ENCODE measurements around the gene CCND2.

CCND2 gene

GRCh38 chr12:4256043-4256826, 17.3 kb upstream of the CCND2 start:
- no peak for DNase-seq (ENCODE audit: low spot score)

- no peak for DNase-seq (ENCODE audit: low spot score)
Observed at GRCh38 chr12:4257442-4257841, 16.1 kb upstream of the CCND2 start.

GRCh38 chr12:4259099-4259498, 14.5 kb upstream of the CCND2 start:
- no peak for DNase-seq (ENCODE audit: low spot score)

- no peak for DNase-seq (ENCODE audit: low spot score)
Observed at GRCh38 chr12:4261655-4262054, 11.9 kb upstream of the CCND2 start.

DNA sequence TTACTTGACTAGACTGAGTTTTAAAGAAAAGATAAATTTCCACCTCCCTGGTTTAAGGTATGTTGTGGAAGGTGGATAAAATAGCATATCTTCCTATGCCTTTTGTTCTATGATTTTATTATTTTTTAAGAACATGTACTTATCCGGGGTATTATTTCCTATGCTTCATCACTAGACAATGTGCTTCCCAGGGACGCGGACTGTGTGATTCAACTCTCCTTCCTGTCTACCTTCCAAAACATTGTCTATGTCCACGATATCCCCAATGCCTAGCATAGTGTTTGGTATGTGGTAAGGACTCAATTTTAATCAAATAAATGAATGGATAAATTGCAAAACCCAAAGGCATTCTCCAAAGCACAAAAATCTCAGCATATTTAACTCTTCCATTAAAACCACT, 8.3 kb upstream of the CCND2 start:
- no peak for DNase-seq (ENCODE audit: low spot score)

DNA sequence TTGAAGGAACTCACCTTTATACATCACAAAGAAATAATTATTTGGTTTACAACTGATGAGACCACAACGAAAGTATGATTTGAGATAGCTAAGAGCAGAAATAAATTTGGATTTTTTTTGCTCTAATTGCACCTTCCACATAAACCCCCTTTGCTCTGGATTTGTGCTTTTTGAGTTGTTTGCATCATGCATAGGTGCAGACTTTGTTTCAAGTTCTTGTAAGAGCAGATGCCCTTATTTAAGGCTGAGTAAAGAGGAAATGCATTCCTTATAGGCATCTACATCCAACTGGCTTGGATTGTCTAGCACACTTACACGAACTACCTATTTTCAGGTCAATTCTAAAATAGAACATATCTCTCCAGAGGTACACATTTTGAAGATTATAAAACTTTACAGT, 6.6 kb upstream of the CCND2 start:
- no peak for DNase-seq (ENCODE audit: low spot score)

GRCh38 chr12:4267704-4268328, 5.7 kb upstream of the CCND2 start:
- no peak for DNase-seq (ENCODE audit: low spot score)

DNA sequence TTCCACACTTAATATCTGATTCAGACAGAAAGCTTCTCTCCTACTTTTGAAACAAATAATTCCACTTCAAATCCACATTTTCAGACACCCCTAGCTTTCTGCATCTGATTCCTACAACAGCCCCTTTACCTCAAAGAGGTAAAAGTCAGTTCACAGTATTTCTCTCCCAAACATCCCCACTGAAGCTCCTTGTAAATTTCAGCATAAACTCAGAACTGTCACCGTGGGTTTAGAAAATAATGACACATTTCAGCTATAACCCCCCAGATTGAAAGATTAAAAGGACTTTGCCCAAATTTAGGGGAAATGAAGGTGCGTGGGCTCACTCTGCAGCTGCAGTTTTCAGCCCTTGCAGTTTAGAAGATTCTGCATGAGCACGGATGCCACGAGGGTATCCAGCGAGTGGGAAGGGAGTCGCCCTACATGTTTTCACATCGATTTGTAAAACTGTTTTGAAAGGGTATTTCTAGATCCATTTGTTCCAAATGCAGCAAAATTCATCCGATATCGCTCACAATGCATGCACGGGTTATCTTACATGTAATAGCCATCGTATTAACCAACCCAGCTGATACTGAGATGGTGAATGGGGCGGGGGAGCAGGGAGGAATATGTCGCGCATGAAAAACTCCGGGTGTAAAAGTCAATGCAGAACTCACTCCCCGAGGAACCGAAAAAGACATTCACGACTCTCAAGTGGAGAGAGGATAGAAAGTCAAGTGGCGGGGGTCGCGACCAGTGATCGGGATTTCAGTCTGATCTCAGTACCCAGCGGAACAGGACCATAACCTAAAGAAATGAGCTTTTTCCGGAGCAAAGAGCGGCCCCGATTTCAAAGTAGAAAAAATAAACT, 5.0 kb upstream of the CCND2 start:
- no peak for DNase-seq (ENCODE audit: low spot score)

GRCh38 chr12:4269279-4269991, 4.1 kb upstream of the CCND2 start:
- no peak for DNase-seq (ENCODE audit: low spot score)

DNA sequence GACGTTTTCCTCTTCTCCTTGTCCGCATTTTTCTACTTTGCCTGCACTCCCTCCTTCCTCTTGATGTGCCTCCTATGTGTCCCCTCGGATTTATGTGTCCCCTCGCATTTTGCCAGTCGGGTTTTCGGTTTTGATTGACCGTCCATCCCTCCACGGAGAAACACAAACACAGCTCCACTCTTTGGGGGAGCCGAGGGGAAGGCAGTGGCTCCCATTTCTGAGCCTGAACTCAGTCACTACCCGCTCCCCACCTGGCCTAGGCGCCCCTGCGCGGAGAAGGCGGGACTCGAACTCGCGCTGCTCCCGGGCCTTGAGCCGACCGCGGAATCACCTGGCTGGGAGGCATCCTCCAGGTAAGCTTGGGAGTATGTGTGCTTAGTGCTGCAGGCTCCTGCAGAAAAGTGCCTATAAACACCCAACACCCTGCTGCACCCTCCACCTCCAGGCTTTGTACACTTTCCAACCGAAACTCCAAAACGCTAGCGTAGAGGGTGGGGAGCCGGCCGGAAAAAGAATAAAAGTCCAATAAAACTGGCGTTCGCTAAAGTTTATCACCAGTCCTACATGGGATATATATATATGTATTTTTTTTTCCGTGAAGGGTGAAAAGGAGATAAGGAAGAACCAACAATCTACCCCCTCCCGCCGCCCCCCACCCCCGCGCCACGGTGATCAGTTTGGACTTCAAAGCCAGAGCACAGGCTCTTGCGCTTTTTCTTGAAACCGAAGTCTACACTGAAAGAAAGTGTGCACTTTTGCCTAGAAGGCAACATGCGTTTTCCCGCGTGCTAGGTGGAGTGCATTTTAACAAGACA, 3.3 kb upstream of the CCND2 start:
- no peak for DNase-seq (ENCODE audit: low spot score)

DNA sequence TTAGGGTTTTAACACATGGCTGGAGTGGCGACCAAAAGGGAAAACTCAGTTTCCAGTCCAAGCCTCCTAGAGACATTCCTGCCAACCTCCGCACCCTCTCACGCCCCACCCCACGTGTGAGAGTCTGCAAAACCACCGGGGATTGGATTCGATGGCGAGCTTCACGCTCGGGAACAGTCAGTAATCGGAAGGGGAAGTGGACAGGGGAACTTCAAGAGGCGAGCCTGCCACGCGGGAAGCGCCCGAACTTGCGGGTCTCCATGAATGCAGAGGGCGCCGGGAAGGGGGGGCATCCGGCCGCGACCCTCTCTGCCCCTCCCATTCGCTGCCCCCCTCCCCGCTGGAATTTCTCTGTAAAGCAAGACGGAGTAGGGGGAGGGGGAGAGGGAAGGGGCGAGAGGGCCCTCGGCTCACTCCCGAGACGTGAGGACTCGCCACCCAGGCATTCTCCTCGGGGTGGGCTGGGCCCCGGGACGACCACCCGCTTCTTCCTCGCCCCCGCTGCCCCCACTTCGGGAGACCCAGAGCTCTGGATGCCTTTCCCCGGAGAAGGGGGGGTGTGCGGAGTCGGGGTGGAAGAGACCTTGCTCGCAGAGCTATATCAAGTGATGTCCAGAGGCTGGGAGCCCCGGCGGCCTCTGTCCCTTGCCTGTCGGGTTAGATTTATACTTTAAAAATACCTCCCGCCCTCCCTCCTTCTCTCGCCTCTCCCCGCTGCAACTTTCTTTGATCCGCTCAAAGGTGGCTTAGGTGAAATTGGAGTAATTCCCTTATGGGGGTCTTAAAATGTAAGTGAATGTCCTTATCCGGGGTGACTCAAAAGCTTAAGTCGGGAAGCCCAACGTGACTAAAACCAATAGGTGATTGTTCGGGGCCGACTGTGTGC, 2.5 kb upstream of the CCND2 start:
- no peak for DNase-seq (ENCODE audit: low spot score)

DNA sequence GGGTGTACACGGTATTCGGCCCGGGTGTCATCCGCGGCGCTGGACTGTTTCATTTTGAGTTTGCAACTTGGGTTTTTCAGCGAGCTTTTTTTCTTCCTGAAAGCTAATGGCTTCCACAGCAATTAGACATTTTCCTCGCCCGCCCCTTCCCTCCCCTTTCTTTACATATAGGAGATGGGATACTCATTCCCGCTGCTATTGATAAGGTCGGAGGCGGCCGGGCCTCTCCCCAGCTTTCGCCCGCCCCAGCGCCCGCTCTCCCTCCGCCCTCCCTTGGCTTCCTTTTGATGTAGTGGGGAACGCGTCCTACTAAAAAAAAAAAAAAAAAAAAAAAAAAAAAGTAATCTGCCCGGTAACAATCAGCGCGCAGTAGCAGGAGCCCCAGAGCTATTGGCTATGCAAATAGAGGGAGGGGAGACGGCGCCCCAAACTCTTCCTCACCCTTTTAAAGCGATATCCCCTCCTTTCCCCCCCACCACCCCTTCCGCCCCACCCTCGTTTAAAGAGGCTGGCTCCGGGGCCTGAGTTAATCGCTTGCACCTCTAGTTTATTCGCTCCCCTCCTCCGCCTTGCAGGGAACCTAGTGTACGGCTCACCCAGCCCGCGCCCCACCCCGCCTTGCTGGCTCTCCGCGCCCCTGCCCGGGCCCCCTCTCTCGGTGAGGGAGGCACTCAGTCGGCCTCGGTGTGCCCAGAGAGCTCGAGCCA, 1.7 kb upstream of the CCND2 start:
- peak; percentile 36 for DNase-seq (ENCODE audit: low spot score)

GRCh38 chr12:4272424-4273272, 914 bp upstream of the CCND2 start:
- DNase-seq (ENCODE audit: low spot score), result no peak

DNA sequence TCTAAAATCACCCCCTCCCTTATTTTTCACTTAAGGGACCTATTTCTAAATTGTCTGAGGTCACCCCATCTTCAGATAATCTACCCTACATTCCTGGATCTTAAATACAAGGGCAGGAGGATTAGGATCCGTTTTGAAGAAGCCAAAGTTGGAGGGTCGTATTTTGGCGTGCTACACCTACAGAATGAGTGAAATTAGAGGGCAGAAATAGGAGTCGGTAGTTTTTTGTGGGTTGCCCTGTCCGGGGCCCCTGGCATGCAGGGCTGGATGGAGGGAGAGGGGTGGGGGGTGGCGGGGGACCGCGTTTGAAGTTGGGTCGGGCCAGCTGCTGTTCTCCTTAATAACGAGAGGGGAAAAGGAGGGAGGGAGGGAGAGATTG, 300 bp upstream of the CCND2 start:
- no peak for DNase-seq (ENCODE audit: low spot score)

DNA sequence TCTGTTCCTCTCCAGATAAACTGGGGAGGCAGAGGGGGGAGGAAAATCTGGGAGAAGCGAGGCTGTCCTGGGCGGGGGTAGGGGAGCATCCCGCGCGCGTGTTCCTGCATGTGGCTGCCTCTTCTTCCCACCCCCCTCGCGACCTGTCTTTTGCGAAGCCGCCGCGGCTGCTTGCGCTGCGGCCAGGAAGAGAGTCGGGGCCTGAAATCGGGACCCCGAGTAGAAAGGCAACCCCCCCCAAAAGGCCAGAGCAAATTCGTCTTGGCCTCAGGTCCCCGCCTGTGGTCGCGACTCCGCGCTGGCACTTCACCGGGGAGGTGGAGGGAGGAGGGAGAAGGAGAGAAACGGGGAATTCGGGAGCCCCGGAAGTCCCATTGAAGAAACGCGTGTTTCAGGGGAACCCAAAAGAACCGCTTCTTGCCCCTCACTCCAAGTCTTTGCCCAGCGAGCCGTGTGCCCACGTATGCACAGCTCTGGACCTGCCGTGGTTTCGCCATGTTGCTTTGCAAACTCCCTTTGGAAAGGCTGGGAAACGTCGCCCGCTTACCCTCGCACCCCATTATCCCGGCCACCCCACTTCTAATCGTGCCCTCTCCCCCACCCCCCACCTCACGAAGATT, 944 bp downstream of the CCND2 start:
- DNase-seq (ENCODE audit: low spot score), result no peak

- DNase-seq (ENCODE audit: low spot score), result peak; percentile 49
Observed at GRCh38 chr12:4275016-4275869, 1.7 kb downstream of the CCND2 start.

DNA sequence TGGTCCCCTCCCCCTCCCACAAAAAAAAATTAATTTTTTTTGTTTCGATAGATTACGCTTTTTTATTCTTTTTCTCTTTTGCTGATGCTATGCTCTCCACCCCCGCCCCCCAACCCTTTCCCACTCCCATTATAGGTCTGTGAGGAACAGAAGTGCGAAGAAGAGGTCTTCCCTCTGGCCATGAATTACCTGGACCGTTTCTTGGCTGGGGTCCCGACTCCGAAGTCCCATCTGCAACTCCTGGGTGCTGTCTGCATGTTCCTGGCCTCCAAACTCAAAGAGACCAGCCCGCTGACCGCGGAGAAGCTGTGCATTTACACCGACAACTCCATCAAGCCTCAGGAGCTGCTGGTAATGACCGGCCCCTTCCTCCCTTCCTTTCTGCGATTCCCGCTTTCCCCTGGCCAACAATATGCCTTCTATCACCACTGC, 2.3 kb downstream of the CCND2 start:
- no peak for DNase-seq (ENCODE audit: low spot score)
